Fibroblast of mammary gland (primary cell): Measurements from ENCODE around the gene ACSS2.

ENCODE experiments used
- DNase-seq: peaks from one replicate; pipeline ENCODE4 v3.0.0-alpha.2; 2010; ENCODE audit warnings: low read depth
- H3K4me3 ChIP-seq: 2 replicates; pipeline ENCODE4 v1.5.1; 2011; ENCODE audit warnings: low read depth, mild to moderate bottlenecking, low read length, moderate library complexity; ENCODE audit not compliant: control insufficient read depth
- TF ChIP-seq, protein P1 (sequence below): conservative IDR thresholded peaks from 2 replicates; pipeline ENCODE4 v1.5.1; 2011; ENCODE audit warnings: low read depth, low read length, inconsistent platforms; ENCODE audit not compliant: control insufficient read depth, insufficient read depth

Gene ACSS2

DNA sequence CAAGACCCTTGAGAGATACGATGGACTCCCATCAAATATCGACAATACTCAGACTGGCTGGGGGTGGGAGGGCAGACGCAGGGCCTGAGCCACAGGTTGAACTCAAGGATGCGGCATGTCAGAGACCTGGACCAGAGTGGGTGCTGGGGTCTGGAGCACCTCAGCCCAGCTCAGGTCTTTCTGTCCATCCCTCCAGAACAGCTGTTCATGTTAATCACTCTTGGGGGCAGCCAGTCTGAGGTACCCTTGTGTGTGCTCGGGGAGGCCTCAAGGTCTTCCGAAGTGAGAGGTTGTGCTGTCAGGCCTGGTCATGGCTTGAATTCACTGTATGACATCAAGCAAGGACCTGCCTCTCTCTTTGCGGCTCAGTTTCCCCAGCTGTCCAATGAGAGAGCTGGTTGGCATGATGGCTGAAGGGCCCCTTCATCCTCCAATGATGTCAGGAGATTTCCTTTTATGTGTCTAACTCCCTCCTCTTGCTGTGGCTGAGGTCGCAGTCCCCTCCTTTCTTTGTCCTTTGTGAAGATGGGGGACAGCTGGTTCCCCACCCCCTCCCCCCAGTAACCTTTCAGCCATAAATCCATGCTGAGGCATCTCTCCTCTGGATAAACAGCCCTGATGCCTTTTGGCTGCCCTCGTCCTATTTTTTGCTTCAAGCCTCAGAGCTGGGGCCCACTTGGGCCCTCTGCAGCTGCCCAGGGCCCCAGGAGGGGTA, 94.6 kb downstream of the ACSS2 start:
- H3K4me3 ChIP-seq, result no peak overlapping the region
- DNase-seq, result no peak

GRCh38 chr20:34971561-34972235, 95.3 kb downstream of the ACSS2 start:
- TF ChIP-seq, protein P1, sequence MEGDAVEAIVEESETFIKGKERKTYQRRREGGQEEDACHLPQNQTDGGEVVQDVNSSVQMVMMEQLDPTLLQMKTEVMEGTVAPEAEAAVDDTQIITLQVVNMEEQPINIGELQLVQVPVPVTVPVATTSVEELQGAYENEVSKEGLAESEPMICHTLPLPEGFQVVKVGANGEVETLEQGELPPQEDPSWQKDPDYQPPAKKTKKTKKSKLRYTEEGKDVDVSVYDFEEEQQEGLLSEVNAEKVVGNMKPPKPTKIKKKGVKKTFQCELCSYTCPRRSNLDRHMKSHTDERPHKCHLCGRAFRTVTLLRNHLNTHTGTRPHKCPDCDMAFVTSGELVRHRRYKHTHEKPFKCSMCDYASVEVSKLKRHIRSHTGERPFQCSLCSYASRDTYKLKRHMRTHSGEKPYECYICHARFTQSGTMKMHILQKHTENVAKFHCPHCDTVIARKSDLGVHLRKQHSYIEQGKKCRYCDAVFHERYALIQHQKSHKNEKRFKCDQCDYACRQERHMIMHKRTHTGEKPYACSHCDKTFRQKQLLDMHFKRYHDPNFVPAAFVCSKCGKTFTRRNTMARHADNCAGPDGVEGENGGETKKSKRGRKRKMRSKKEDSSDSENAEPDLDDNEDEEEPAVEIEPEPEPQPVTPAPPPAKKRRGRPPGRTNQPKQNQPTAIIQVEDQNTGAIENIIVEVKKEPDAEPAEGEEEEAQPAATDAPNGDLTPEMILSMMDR, result no peak
- H3K4me3 ChIP-seq, result no peak overlapping the region
- no peak for DNase-seq

More for the DNA sequence above, 94.6 kb downstream of the ACSS2 start:
- TF ChIP-seq, protein P1, result no peak

GRCh38 chr20:34974246-34974645, 97.8 kb downstream of the ACSS2 start:
- H3K4me3 ChIP-seq, result no peak overlapping the region
- DNase-seq, result no peak
- TF ChIP-seq, protein P1, result no peak

GRCh38 chr20:34976286-34976685, 99.9 kb downstream of the ACSS2 start:
- no peak for DNase-seq
- TF ChIP-seq, protein P1, result no peak
- no peak overlapping the region for H3K4me3 ChIP-seq
